Endodermal cell (in vitro differentiated cells): Measurements from ENCODE around the gene RALBP1. TPM values are rescaled to one million over a fixed set of nuclear protein-coding genes. Genes with fewer than 3 reads are reported as not detected.
"Not testable (repeated sequence)": the region's sequence is repeated elsewhere in the genome, so short reads cannot be mapped to it uniquely, and the experiment has no call there.

Source experiments
- DNase-seq: peaks from one replicate; pipeline ENCODE4 v3.0.0-alpha.2; 2017
- H3K27ac ChIP-seq: 2 replicates; pipeline ENCODE4 v1.5.1; 2013; ENCODE audit warnings: mild to moderate bottlenecking, low read depth, low read length, moderate library complexity
- H3K27me3 ChIP-seq: 2 replicates; pipeline ENCODE4 v1.6.1; 2013; ENCODE audit warnings: mild to moderate bottlenecking, low read length, moderate library complexity; ENCODE audit not compliant: insufficient read depth, control insufficient read depth, poor library complexity, severe bottlenecking
- H3K36me3 ChIP-seq: 2 replicates; pipeline ENCODE4 v1.7.0; 2013; ENCODE audit warnings: mild to moderate bottlenecking, low read length, moderate library complexity; ENCODE audit not compliant: control insufficient read depth, insufficient read depth
- H3K4me1 ChIP-seq: one replicate; pipeline ENCODE4 v1.7.0; 2013; ENCODE audit warnings: low read length; ENCODE audit not compliant: control insufficient read depth, insufficient read depth
- H3K4me3 ChIP-seq: 2 replicates; pipeline ENCODE4 v1.5.1; 2013; ENCODE audit warnings: mild to moderate bottlenecking, low read length, moderate library complexity
- H3K9ac ChIP-seq: 2 replicates; pipeline ENCODE4 v1.6.1; 2013; ENCODE audit warnings: mild to moderate bottlenecking, low read length, moderate library complexity; ENCODE audit not compliant: poor library complexity, severe bottlenecking; ENCODE audit errors: extremely low read depth
- H3K9me3 ChIP-seq: 2 replicates; pipeline ENCODE4 v1.6.1; 2013; ENCODE audit warnings: mild to moderate bottlenecking, low read length, moderate library complexity; ENCODE audit not compliant: control insufficient read depth
- H3K27ac Mint-ChIP-seq: 2 replicates; pipeline ENCODE4 v1.8.0; 2020; ENCODE audit warnings: mixed read lengths
- H3K27me3 Mint-ChIP-seq: 2 replicates; pipeline ENCODE4 v1.8.0; 2021; ENCODE audit warnings: mild to moderate bottlenecking, mixed read lengths; ENCODE audit not compliant: insufficient read depth
- H3K36me3 Mint-ChIP-seq: 2 replicates; pipeline ENCODE4 v1.8.0; 2020; ENCODE audit warnings: low read depth, mixed read lengths
- H3K4me1 Mint-ChIP-seq: 2 replicates; pipeline ENCODE4 v1.8.0; 2020; ENCODE audit warnings: mixed read lengths
- H3K4me3 Mint-ChIP-seq: 2 replicates; pipeline ENCODE4 v1.8.0; 2020; ENCODE audit warnings: mild to moderate bottlenecking, moderate library complexity, mixed read lengths
- H3K9me3 Mint-ChIP-seq: 2 replicates; pipeline ENCODE4 v1.8.0; 2020; ENCODE audit warnings: mild to moderate bottlenecking, mixed read lengths
- CTCF ChIP-seq: fragments of 200-600 bp; sonication (generic); conservative IDR thresholded peaks from 2 replicates; pipeline ENCODE4 v1.5.0; 2021; ENCODE audit warnings: antibody characterized with exemption, mild to moderate bottlenecking
- WGBS, 2 experiments: methylation state at CpG; one replicate each; pipeline versions ENCODE4 v1.1.5 to v1.1.7; 2013; ENCODE audit warnings: missing lambda C conversion rate in 2 of 2, mixed read lengths in 1 of 2; ENCODE audit not compliant: insufficient coverage in 1 of 2, insufficient read length in 1 of 2; 5-methylcytosine and 5-hydroxymethylcytosine counted together
- total RNA-seq, 2 donors: library from RNA; stranded (reverse); fragmentation: NEBNext Ultra II Directional in 1 of 2; extraction: Animal tissue kit (Norgen Biotek cat#: 25700) in 1 of 2; gene quantifications; 2 replicates in 1 of 2; 3 replicates in 1 of 2; pipeline ENCODE4 v1.2.1, GENCODE V29; 2021

RALBP1 gene
- total RNA-seq, 2 donors from 2014 or later = 60.5 to 64.9 TPM

GRCh38 chr18:9428862-9429661 lies 46.3 kb upstream of the RALBP1 start:
- peaks cover 3% of the 10 kb centered on the region for H3K36me3 Mint-ChIP-seq
- Histone ChIP-seq H3K4me1 (no peaks in the 10 kb centered on the region), H3K4me3 (no peak overlapping the region), H3K9ac (no peak overlapping the region), H3K27ac (no peak overlapping the region), H3K9me3 (peaks cover 16% of the 10 kb centered on the region), H3K36me3 (no peaks in the 10 kb centered on the region), H3K27me3 (no peaks in the 10 kb centered on the region)
- H3K4me3 Mint-ChIP-seq = no peak overlapping the region
- 94 to 97% methylated on average over 6 of the region's 6 CpGs for WGBS, 2 experiments
- no peak for DNase-seq
- peaks cover 11% of the 10 kb centered on the region for H3K9me3 Mint-ChIP-seq
- TF ChIP-seq CTCF = no peak
- no peak overlapping the region for H3K27ac Mint-ChIP-seq
- no peaks in the 10 kb centered on the region for H3K4me1 Mint-ChIP-seq
- H3K27me3 Mint-ChIP-seq = no peaks in the 10 kb centered on the region

GRCh38 chr18:9429662-9429993 lies 45.7 kb upstream of the RALBP1 start:
- H3K9ac ChIP-seq = no peak overlapping the region
- WGBS, 2 experiments = 86 to 89% methylated on average over 3 of the region's 3 CpGs
- no peak overlapping the region for H3K4me3 Mint-ChIP-seq
- no peak for TF ChIP-seq CTCF
- H3K4me1 ChIP-seq = no peaks in the 10 kb centered on the region
- H3K9me3 ChIP-seq = peaks cover 11% of the 10 kb centered on the region
- H3K27ac Mint-ChIP-seq = no peak overlapping the region
- no peak overlapping the region for H3K27ac ChIP-seq
- no peaks in the 10 kb centered on the region for H3K27me3 Mint-ChIP-seq
- no peaks in the 10 kb centered on the region for H3K36me3 ChIP-seq
- peaks cover 3% of the 10 kb centered on the region for H3K36me3 Mint-ChIP-seq
- H3K4me3 ChIP-seq = no peak overlapping the region
- peaks cover 11% of the 10 kb centered on the region for H3K9me3 Mint-ChIP-seq
- no peaks in the 10 kb centered on the region for H3K27me3 ChIP-seq
- DNase-seq = no peak
- peaks cover 2% of the 10 kb centered on the region for H3K4me1 Mint-ChIP-seq

- H3K9me3 ChIP-seq, H3K27me3 ChIP-seq, DNase-seq, H3K4me1 Mint-ChIP-seq, H3K36me3 ChIP-seq, H3K4me3 Mint-ChIP-seq, H3K27me3 Mint-ChIP-seq, H3K4me1 ChIP-seq, H3K27ac Mint-ChIP-seq, H3K4me3 ChIP-seq, H3K9ac ChIP-seq, H3K27ac ChIP-seq, H3K36me3 Mint-ChIP-seq: not testable (repeated sequence)
- 94% methylated on average over 18 of the region's 22 CpGs; no CpG with 5 or more reads in 1 of the 2 experiments for WGBS, 2 experiments
- H3K9me3 Mint-ChIP-seq = peaks cover 11% of the 10 kb centered on the region
These were observed 45.0 kb upstream of the RALBP1 start for GRCh38 chr18:9430315-9430714.
